Omental fat pad (tissue), 4 donors: ENCODE results near the gene PIGC. TPM values are rescaled to one million over a fixed set of nuclear protein-coding genes. Genes with fewer than 3 reads are reported as not detected.

Experiments used
- ATAC-seq: fragments of 150-250 bp; one replicate; pipeline ENCODE4 v1.9.1; 2016; ENCODE audit warnings: mild to moderate bottlenecking, moderate library complexity; ENCODE audit not compliant: low FRiP score
- DNase-seq: peaks from one replicate; pipeline ENCODE4 v3.0.0-alpha.2; 2019; ENCODE audit warnings: low spot score
- CTCF ChIP-seq, 3 donors: fragments of 450-650 bp; IDR thresholded peaks; one replicate each; pipeline ENCODE4 v1.5.1; 2016 to 2017; ENCODE audit warnings: antibody characterized with exemption in 3 of 3, mild to moderate bottlenecking in 3 of 3, moderate library complexity in 2 of 3
- total RNA-seq, 4 donors: library from RNA; depleted of rRNA; stranded (reverse); fragments of >200 nt; gene quantifications; one replicate each; pipeline ENCODE4 v1.1.0, GENCODE V29; 2016

PIGC gene
- total RNA-seq, 4 donors from 2014 or later, result 12.6 to 20.2 (median 19.5) TPM

GRCh38 chr1:172397633-172398032 lies 46.2 kb downstream of the PIGC start:
- ATAC-seq, result no peak
- no peak for DNase-seq
- no peak for TF ChIP-seq CTCF (IDR thresholded peaks at IDR 0.05)

GRCh38 chr1:172397221-172397620 lies 46.6 kb downstream of the PIGC start:
- no peak for DNase-seq
- no peak for ATAC-seq
- TF ChIP-seq CTCF (IDR thresholded peaks at IDR 0.05), result no peak

GRCh38 chr1:172395576-172395975 lies 48.3 kb downstream of the PIGC start:
- DNase-seq (no peak), ATAC-seq (no peak)

GRCh38 chr1:172394811-172395210 lies 49.1 kb downstream of the PIGC start:
- no peak for TF ChIP-seq CTCF (IDR thresholded peaks at IDR 0.05)
- no peak for DNase-seq
- ATAC-seq, result no peak

More at GRCh38 chr1:172395576-172395975, 48.3 kb downstream of the PIGC start:
- no peak for TF ChIP-seq CTCF (IDR thresholded peaks at IDR 0.05)

- DNase-seq, result no peak
- TF ChIP-seq CTCF (IDR thresholded peaks at IDR 0.05), result no peak
- no peak for ATAC-seq
Observed at GRCh38 chr1:172394141-172394751, 49.6 kb downstream of the PIGC start.

GRCh38 chr1:172393354-172393753 lies 50.5 kb downstream of the PIGC start:
- no peak for DNase-seq
- TF ChIP-seq CTCF (IDR thresholded peaks at IDR 0.05), result no peak
- ATAC-seq, result no peak

- DNase-seq (no peak), ATAC-seq (no peak)
- no peak for TF ChIP-seq CTCF (IDR thresholded peaks at IDR 0.05)
Observed at GRCh38 chr1:172391976-172392375, 51.9 kb downstream of the PIGC start.
